SK-N-MC (cell line): ENCODE data around the gene ZCCHC24.

Experiments
- DNase-seq: peaks from one replicate; pipeline ENCODE4 v3.0.0-alpha.2; 2011; ENCODE audit warnings: low read depth, low spot score
- H3K27ac ChIP-seq: fragments of 200-600 bp; sonication (generic); 2 replicates; pipeline ENCODE4 v1.5.1; 2016; ENCODE audit warnings: mixed run types
- H3K36me3 ChIP-seq: fragments of 200-600 bp; sonication (generic); 2 replicates; pipeline ENCODE4 v1.6.1; 2017; ENCODE audit warnings: antibody characterized with exemption, low read length, mixed read lengths; ENCODE audit not compliant: insufficient read depth
- H3K4me3 ChIP-seq: fragments of 200-600 bp; sonication (generic); 2 replicates; pipeline ENCODE4 v1.5.1; 2016
- H3K9ac ChIP-seq: fragments of 200-600 bp; sonication (generic); 2 replicates; pipeline ENCODE4 v1.8.0; 2017; ENCODE audit warnings: mixed run types, mixed read lengths; ENCODE audit not compliant: insufficient read length
- H3K9me3 ChIP-seq: fragments of 200-600 bp; sonication (generic); 2 replicates; pipeline ENCODE4 v1.6.1; 2017; ENCODE audit warnings: low read depth, mild to moderate bottlenecking, antibody characterized with exemption, low read length, moderate library complexity, mixed read lengths
- EZH2 ChIP-seq: fragments of 200-600 bp; sonication (generic); IDR thresholded peaks from one replicate; pipeline ENCODE4 v1.6.1; 2017; ENCODE audit warnings: antibody characterized with exemption
- FOXP2 ChIP-seq: optimal IDR thresholded peaks from 2 replicates; pipeline ENCODE3; 2011; ENCODE audit warnings: mild to moderate bottlenecking, moderate library complexity; ENCODE audit not compliant: insufficient read depth; ENCODE audit errors: extremely low read length, control extremely low read depth
- POLR2AphosphoS5 ChIP-seq: IDR thresholded peaks from 2 replicates; pipeline ENCODE4 v1.6.1; 2012; ENCODE audit warnings: mild to moderate bottlenecking, low read depth, low read length, borderline replicate concordance

ZCCHC24 gene

GRCh38 chr10:79357180-79357579, 88.2 kb downstream of the ZCCHC24 start:
- H3K9me3 ChIP-seq = no peaks in the 10 kb centered on the region

GRCh38 chr10:79356104-79356503, 89.3 kb downstream of the ZCCHC24 start:
- Histone ChIP-seq H3K9ac (no peak overlapping the region), H3K9me3 (no peaks in the 10 kb centered on the region), H3K27ac (no peak overlapping the region), H3K36me3 (peaks cover 37% of the 10 kb centered on the region; the same call in 1 of the 2 replicates), H3K4me3 (no peak overlapping the region)
- TF ChIP-seq POLR2AphosphoS5 = no peak
- TF ChIP-seq EZH2 = no peak
- no peak for TF ChIP-seq FOXP2
- DNase-seq = no peak

More at GRCh38 chr10:79357180-79357579, 88.2 kb downstream of the ZCCHC24 start:
- DNase-seq = no peak
- no peak for TF ChIP-seq FOXP2
- no peak for TF ChIP-seq EZH2
- TF ChIP-seq POLR2AphosphoS5 = no peak
- no peak overlapping the region for H3K4me3 ChIP-seq
- peaks cover 28% of the 10 kb centered on the region; the same call in 1 of the 2 replicates for H3K36me3 ChIP-seq
- H3K9ac ChIP-seq = no peak overlapping the region
- no peak overlapping the region for H3K27ac ChIP-seq

GRCh38 chr10:79355420-79356017, 89.9 kb downstream of the ZCCHC24 start:
- DNase-seq = no peak
- TF ChIP-seq EZH2 (no peak), FOXP2 (no peak), POLR2AphosphoS5 (no peak)
- peaks cover 41% of the 10 kb centered on the region; the same call in 1 of the 2 replicates for H3K36me3 ChIP-seq
- H3K9ac ChIP-seq = no peak overlapping the region
- H3K27ac ChIP-seq = no peak overlapping the region
- H3K9me3 ChIP-seq = no peaks in the 10 kb centered on the region
- H3K4me3 ChIP-seq = no peak overlapping the region

- Histone ChIP-seq H3K27ac (no peak overlapping the region), H3K9me3 (no peaks in the 10 kb centered on the region), H3K9ac (no peak overlapping the region), H3K36me3 (peaks cover 50% of the 10 kb centered on the region; the same call in 1 of the 2 replicates), H3K4me3 (no peak overlapping the region)
- DNase-seq = no peak
- TF ChIP-seq FOXP2 (no peak), POLR2AphosphoS5 (no peak), EZH2 (no peak)
These were observed 90.8 kb downstream of the ZCCHC24 start for GRCh38 chr10:79354615-79355014.

- no peak for TF ChIP-seq POLR2AphosphoS5
- no peak for TF ChIP-seq EZH2
- no peak for TF ChIP-seq FOXP2
- DNase-seq = no peak
- no peak overlapping the region for H3K4me3 ChIP-seq
- no peak overlapping the region for H3K9ac ChIP-seq
- peaks cover 55% of the 10 kb centered on the region; the same call in 1 of the 2 replicates for H3K36me3 ChIP-seq
- H3K27ac ChIP-seq = no peak overlapping the region
- H3K9me3 ChIP-seq = no peaks in the 10 kb centered on the region
These were observed 91.3 kb downstream of the ZCCHC24 start for GRCh38 chr10:79354141-79354540.

- Histone ChIP-seq H3K36me3 (peaks cover 58% of the 10 kb centered on the region; the same call in 1 of the 2 replicates), H3K9ac (no peak overlapping the region), H3K4me3 (no peak overlapping the region), H3K27ac (no peak overlapping the region), H3K9me3 (no peaks in the 10 kb centered on the region)
- no peak for DNase-seq
- TF ChIP-seq FOXP2 (no peak), POLR2AphosphoS5 (no peak), EZH2 (no peak)
These were observed 91.7 kb downstream of the ZCCHC24 start for GRCh38 chr10:79353726-79354125.

GRCh38 chr10:79353000-79353406, 92.4 kb downstream of the ZCCHC24 start:
- Histone ChIP-seq H3K36me3 (peaks cover 58% of the 10 kb centered on the region; the same call in 1 of the 2 replicates), H3K27ac (no peak overlapping the region), H3K4me3 (no peak overlapping the region), H3K9me3 (no peaks in the 10 kb centered on the region), H3K9ac (no peak overlapping the region)
- TF ChIP-seq FOXP2 (no peak), POLR2AphosphoS5 (no peak), EZH2 (no peak)
- DNase-seq = no peak

- no peak overlapping the region for H3K9ac ChIP-seq
- no peak for TF ChIP-seq POLR2AphosphoS5
- TF ChIP-seq FOXP2 = no peak
- TF ChIP-seq EZH2 = no peak
- H3K36me3 ChIP-seq = peaks cover 58% of the 10 kb centered on the region; the same call in 1 of the 2 replicates
- H3K4me3 ChIP-seq = no peak overlapping the region
- no peak overlapping the region for H3K27ac ChIP-seq
- no peaks in the 10 kb centered on the region for H3K9me3 ChIP-seq
- no peak for DNase-seq
These were observed 93.2 kb downstream of the ZCCHC24 start for GRCh38 chr10:79352035-79352877.
